ENCODE measurements around the gene RUNX1.

RUNX1 gene

GRCh38 chr21:34974162-34974981, 74.7 kb downstream of the RUNX1 start:
- DNase-seq (ENCODE audit: low spot score), result no peak
- TF ChIP-seq CTCF (IDR thresholded peaks at IDR 0.05), result no peak
- Histone ChIP-seq H3K27ac (no peak overlapping the region), H3K4me3 (no peak overlapping the region)

DNA sequence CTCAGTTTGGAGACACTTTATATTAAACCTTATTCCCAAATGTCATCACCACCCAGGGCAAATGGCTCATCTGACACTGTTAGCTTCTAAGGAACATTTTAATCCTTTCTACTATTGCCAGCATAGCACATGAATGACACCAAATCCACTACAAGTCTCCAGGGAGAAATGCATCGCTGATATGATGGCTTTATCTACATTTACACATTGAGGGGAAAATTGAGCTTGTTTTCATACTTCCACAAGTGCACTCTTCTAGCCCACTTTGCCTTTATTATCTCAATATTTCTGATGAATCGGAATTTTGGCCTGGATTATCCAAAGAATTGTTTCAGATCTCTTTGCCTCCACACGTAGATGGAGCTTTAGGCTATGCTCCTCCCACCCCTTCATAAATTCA, 75.4 kb downstream of the RUNX1 start:
- DNase-seq (ENCODE audit: low spot score), result no peak
- no peak overlapping the region for H3K4me3 ChIP-seq

DNA sequence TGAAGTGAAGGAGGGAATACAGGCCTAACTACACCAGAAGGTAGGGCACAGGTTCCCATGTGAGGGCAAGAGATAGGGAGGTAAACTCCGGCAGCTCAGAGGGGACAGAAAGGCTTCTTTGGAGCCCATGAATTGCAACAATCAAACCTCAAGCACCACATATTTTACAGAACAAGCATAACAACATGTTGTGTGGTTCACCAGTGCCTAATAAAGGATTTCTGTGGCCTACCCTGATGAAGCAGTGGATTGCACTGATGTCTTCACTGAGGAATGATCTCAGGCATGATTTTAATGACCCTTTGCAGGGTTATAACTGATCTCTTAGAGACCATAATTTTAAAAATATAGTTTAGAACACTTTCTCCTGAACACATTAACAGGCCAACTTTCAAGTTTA, 77.4 kb downstream of the RUNX1 start:
- Histone ChIP-seq H3K27ac (no peak overlapping the region), H3K4me3 (no peak overlapping the region)
- TF ChIP-seq CTCF (IDR thresholded peaks at IDR 0.05), result no peak
- no peak for DNase-seq (ENCODE audit: low spot score)

More for the DNA sequence above, 75.4 kb downstream of the RUNX1 start:
- H3K27ac ChIP-seq, result no peak overlapping the region
- no peak for TF ChIP-seq CTCF (IDR thresholded peaks at IDR 0.05)

DNA sequence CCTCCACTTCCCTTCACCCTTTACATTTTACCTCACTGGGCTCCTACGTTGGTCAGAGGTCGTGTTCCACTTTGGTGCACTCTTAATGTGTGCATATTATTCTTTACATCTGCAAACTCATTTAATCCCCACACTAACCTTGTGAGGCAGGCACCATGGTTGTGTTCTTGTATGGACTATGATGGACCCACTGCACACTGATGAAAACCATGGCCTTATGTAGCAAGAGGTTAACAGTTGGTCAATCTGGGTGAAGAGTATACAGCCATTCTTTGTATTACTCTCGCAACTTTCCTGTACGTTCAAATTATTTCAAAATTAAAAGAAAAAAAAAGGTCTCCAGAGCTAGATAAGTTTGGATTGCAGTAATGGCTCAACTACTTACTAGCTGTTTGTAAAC, 78.5 kb downstream of the RUNX1 start:
- no peak for DNase-seq (ENCODE audit: low spot score)
- Histone ChIP-seq H3K27ac (no peak overlapping the region), H3K4me3 (no peak overlapping the region)
- TF ChIP-seq CTCF (IDR thresholded peaks at IDR 0.05), result no peak

- TF ChIP-seq CTCF (IDR thresholded peaks at IDR 0.05), result no peak
- H3K4me3 ChIP-seq, result no peak overlapping the region
- no peak for DNase-seq (ENCODE audit: low spot score)
- no peak overlapping the region for H3K27ac ChIP-seq
Observed at GRCh38 chr21:34970167-34970500, 79.0 kb downstream of the RUNX1 start.

GRCh38 chr21:34969423-34970166, 79.5 kb downstream of the RUNX1 start:
- no peak for DNase-seq (ENCODE audit: low spot score)
- TF ChIP-seq CTCF (IDR thresholded peaks at IDR 0.05), result no peak
- no peak overlapping the region for H3K4me3 ChIP-seq
- no peak overlapping the region for H3K27ac ChIP-seq
